ENCODE data around the gene GJC1.

DNA sequence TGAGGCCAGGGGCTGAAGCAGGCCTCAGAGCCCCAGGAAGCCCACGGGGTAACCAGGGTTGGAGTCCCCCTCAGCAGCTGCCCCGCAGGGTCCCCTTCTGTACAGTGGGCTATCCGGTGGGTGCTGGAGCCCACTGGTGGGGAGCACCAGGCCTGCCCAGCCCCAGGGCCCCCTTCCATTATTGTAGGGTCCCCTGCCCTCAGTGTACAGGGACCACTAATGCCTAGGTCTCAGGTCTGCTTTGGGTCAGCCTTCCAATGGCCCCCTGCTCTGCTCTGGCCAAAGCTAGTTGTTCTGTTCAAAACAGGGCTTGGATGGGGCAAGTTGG lies 70.2 kb downstream of the GJC1 start:
- TF ChIP-seq EZH2phosphoT487 (IDR thresholded peaks at IDR 0.05; ENCODE audit: insufficient read depth, low read depth) (no peak), EZH2 (IDR thresholded peaks at IDR 0.05; ENCODE audit: insufficient read depth, poor library complexity, severe bottlenecking) (no peak)

All from GM23248 (cell line).